CD4-positive, CD25-positive, alpha-beta regulatory T cell (primary cell): ENCODE results near the gene VEZT. TPM values are rescaled to one million over a fixed set of nuclear protein-coding genes. Genes with fewer than 3 reads are reported as not detected.
A peak's percentile ranks its signal among the peaks of the same experiment; 100 is the strongest.

ENCODE experiments used
- ATAC-seq, 2 donors: fragments of 150-1000 bp; cut with Tn5 transposase; one replicate each; pipeline ENCODE4 v1.10.0; 2021; ENCODE audit warnings: low read depth in 2 of 2, moderate number of reproducible peaks in 2 of 2, moderate library complexity in 1 of 2
- DNase-seq, 3 donors: peaks; one replicate each; pipeline versions ENCODE4 v3.0.0 to v3.0.0-alpha.2; 2012 to 2022; ENCODE audit warnings: mixed read lengths in 1 of 3
- H3K27ac ChIP-seq: one replicate; pipeline ENCODE4 v1.7.0; 2013; ENCODE audit warnings: mild to moderate bottlenecking, low read length; ENCODE audit not compliant: insufficient read depth, poor library complexity, severe bottlenecking
- H3K27me3 ChIP-seq: one replicate; pipeline ENCODE4 v1.7.0; 2013; ENCODE audit warnings: low read length; ENCODE audit not compliant: control insufficient read depth, insufficient read depth
- H3K36me3 ChIP-seq: one replicate; pipeline ENCODE4 v1.7.0; 2013; ENCODE audit warnings: mild to moderate bottlenecking, low read length, moderate library complexity; ENCODE audit not compliant: control insufficient read depth, insufficient read depth
- H3K4me1 ChIP-seq: 2 replicates; pipeline ENCODE4 v1.7.0; 2013; ENCODE audit warnings: mild to moderate bottlenecking, low read length; ENCODE audit not compliant: insufficient read depth, control insufficient read depth, poor library complexity, severe bottlenecking
- H3K4me3 ChIP-seq: one replicate; pipeline ENCODE4 v1.7.0; 2013; ENCODE audit warnings: low read depth, mild to moderate bottlenecking, low read length, moderate library complexity
- H3K9me3 ChIP-seq, 2 experiments: 1 replicate in 1 of 2; 2 replicates in 1 of 2; pipeline ENCODE4 v1.7.0; 2013; ENCODE audit warnings: low read length in 2 of 2, mild to moderate bottlenecking in 1 of 2, moderate library complexity in 1 of 2; ENCODE audit not compliant: control insufficient read depth in 2 of 2
- H3K27ac Mint-ChIP-seq, 3 donors: one replicate each; pipeline ENCODE4 v1.8.0; 2020 to 2022; ENCODE audit warnings: mild to moderate bottlenecking in 3 of 3, mixed read lengths in 3 of 3, moderate library complexity in 2 of 3
- H3K27me3 Mint-ChIP-seq: one replicate; pipeline ENCODE4 v1.8.0; 2022; ENCODE audit warnings: mild to moderate bottlenecking, mixed read lengths
- H3K36me3 Mint-ChIP-seq: one replicate; pipeline ENCODE4 v1.8.0; 2020; ENCODE audit warnings: mixed read lengths
- H3K4me1 Mint-ChIP-seq, 4 donors: one replicate each; pipeline ENCODE4 v1.8.0; 2020 to 2022; ENCODE audit warnings: mixed read lengths in 4 of 4, mild to moderate bottlenecking in 1 of 4
- H3K4me3 Mint-ChIP-seq, 4 donors: one replicate each; pipeline ENCODE4 v1.8.0; 2020 to 2022; ENCODE audit warnings: mild to moderate bottlenecking in 4 of 4, mixed read lengths in 4 of 4, moderate library complexity in 3 of 4
- H3K9me3 Mint-ChIP-seq, 7 donors: one replicate each; pipeline ENCODE4 v1.8.0; 2020 to 2022; ENCODE audit warnings: mixed read lengths in 7 of 7, mild to moderate bottlenecking in 3 of 7, moderate library complexity in 2 of 7
- polyA plus RNA-seq, 4 donors: library from polyadenylated mRNA; unstranded; fragments of 300-500 nt; fragmentation: Illumina TruSeq; gene quantifications; one replicate each; pipeline ENCODE4 v1.2.3, GENCODE V29; 2021
- total RNA-seq: library from RNA; stranded (reverse); gene quantifications from one replicate; pipeline ENCODE4 v1.2.3, GENCODE V29; 2022

The VEZT gene
- total RNA-seq (52.9 TPM), polyA plus RNA-seq (10 to 100 TPM; 21.9 to 29.6 (median 27.4) TPM)

- Histone ChIP-seq H3K27me3 (peaks cover 5% of the 10 kb centered on the region), H3K9me3 (no peaks in the 10 kb centered on the region), H3K4me1 (peaks cover 13% of the 10 kb centered on the region), H3K27ac (peak within 1 kb of the TSS; percentile 93), H3K4me3 (peak within 1 kb of the TSS; percentile 96), H3K36me3 (no peaks in the 10 kb centered on the region)
- ATAC-seq: peak; percentile 94 to 96
- Mint-ChIP-seq H3K4me1 (peaks cover 17 to 51% (median 38%) of the 10 kb centered on the region in 4 donors), H3K27ac (peak within 1 kb of the TSS; percentile 91 to 96 (median 96)), H3K36me3 (peaks cover 3% of the 10 kb centered on the region), H3K27me3 (peaks cover 31% of the 10 kb centered on the region), H3K4me3 (peak within 1 kb of the TSS; percentile 94 to 100 (median 98)), H3K9me3 (peaks cover 0 to 1% (median 0%) of the 10 kb centered on the region in 7 donors)
- DNase-seq: peak; percentile 97 to 99 (median 98)
These were observed at the start of gene VEZT, which contains the start of gene FGD6 for GRCh38 chr12:95217377-95218149. Gene VEZT, plus strand, starts transcription at chr12:95217807. Its CDS starts 44 bp downstream, at chr12:95217851. Gene FGD6, minus strand, starts transcription at chr12:95217467. Its CDS starts 227 bp downstream, at chr12:95217240.

GRCh38 chr12:95168746-95169145 lies 48.9 kb upstream of the VEZT start:
- Histone ChIP-seq H3K4me3 (no peak overlapping the region), H3K27me3 (no peaks in the 10 kb centered on the region), H3K36me3 (no peaks in the 10 kb centered on the region), H3K27ac (no peak overlapping the region), H3K4me1 (no peaks in the 10 kb centered on the region), H3K9me3 (no peaks in the 10 kb centered on the region)
- Mint-ChIP-seq H3K4me3 (no peak overlapping the region), H3K36me3 (no peaks in the 10 kb centered on the region), H3K4me1 (no peaks in the 10 kb centered on the region), H3K9me3 (no peaks in the 10 kb centered on the region), H3K27me3 (peaks cover 6% of the 10 kb centered on the region), H3K27ac (no peak overlapping the region)
- DNase-seq (no peak), ATAC-seq (no peak)

- Histone ChIP-seq H3K9me3 (no peaks in the 10 kb centered on the region), H3K27ac (no peak overlapping the region), H3K36me3 (no peaks in the 10 kb centered on the region), H3K4me3 (no peak overlapping the region), H3K27me3 (no peaks in the 10 kb centered on the region), H3K4me1 (no peaks in the 10 kb centered on the region)
- no peak overlapping the region for H3K27ac Mint-ChIP-seq
- H3K4me3 Mint-ChIP-seq: no peak overlapping the region
- DNase-seq (no peak), ATAC-seq (no peak)
- peaks cover 5% of the 10 kb centered on the region for H3K27me3 Mint-ChIP-seq
- H3K36me3 Mint-ChIP-seq: no peaks in the 10 kb centered on the region
- H3K4me1 Mint-ChIP-seq: no peaks in the 10 kb centered on the region
- no peaks in the 10 kb centered on the region for H3K9me3 Mint-ChIP-seq
These were observed 48.2 kb upstream of the VEZT start for GRCh38 chr12:95169368-95169767.

GRCh38 chr12:95173392-95174251 lies 44.0 kb upstream of the VEZT start:
- peaks cover 0 to 2% (median 0%) of the 10 kb centered on the region in 4 donors for H3K4me1 Mint-ChIP-seq
- H3K36me3 ChIP-seq: no peaks in the 10 kb centered on the region
- no peaks in the 10 kb centered on the region for H3K9me3 Mint-ChIP-seq
- no peaks in the 10 kb centered on the region for H3K9me3 ChIP-seq
- no peaks in the 10 kb centered on the region for H3K27me3 Mint-ChIP-seq
- ATAC-seq (no peak), DNase-seq (no peak)
- no peak overlapping the region for H3K4me3 ChIP-seq
- no peaks in the 10 kb centered on the region for H3K36me3 Mint-ChIP-seq
- H3K4me3 Mint-ChIP-seq: no peak overlapping the region
- no peak overlapping the region for H3K27ac ChIP-seq
- no peaks in the 10 kb centered on the region for H3K4me1 ChIP-seq
- no peak overlapping the region for H3K27ac Mint-ChIP-seq
- H3K27me3 ChIP-seq: no peaks in the 10 kb centered on the region

GRCh38 chr12:95177201-95177768 lies 40.3 kb upstream of the VEZT start:
- DNase-seq (no peak), ATAC-seq (no peak)
- no peak overlapping the region for H3K27ac ChIP-seq
- Mint-ChIP-seq H3K4me1 (peaks cover 0 to 2% (median 0%) of the 10 kb centered on the region in 4 donors), H3K36me3 (no peaks in the 10 kb centered on the region), H3K4me3 (no peak overlapping the region), H3K27ac (no peak overlapping the region), H3K9me3 (no peaks in the 10 kb centered on the region), H3K27me3 (no peaks in the 10 kb centered on the region)
- no peaks in the 10 kb centered on the region for H3K4me1 ChIP-seq
- H3K36me3 ChIP-seq: no peaks in the 10 kb centered on the region
- no peaks in the 10 kb centered on the region for H3K27me3 ChIP-seq
- no peak overlapping the region for H3K4me3 ChIP-seq
- no peaks in the 10 kb centered on the region for H3K9me3 ChIP-seq

- Mint-ChIP-seq H3K36me3 (no peaks in the 10 kb centered on the region), H3K4me3 (no peak overlapping the region), H3K4me1 (peaks cover 0 to 2% (median 0%) of the 10 kb centered on the region in 4 donors), H3K9me3 (no peaks in the 10 kb centered on the region), H3K27ac (peak overlapping the region in 1 of 3 donors; percentile 2), H3K27me3 (peaks cover 4% of the 10 kb centered on the region)
- Histone ChIP-seq H3K36me3 (no peaks in the 10 kb centered on the region), H3K9me3 (no peaks in the 10 kb centered on the region), H3K4me3 (no peak overlapping the region), H3K27me3 (no peaks in the 10 kb centered on the region), H3K4me1 (no peaks in the 10 kb centered on the region), H3K27ac (no peak overlapping the region)
- ATAC-seq (no peak), DNase-seq (no peak)
These were observed 39.5 kb upstream of the VEZT start for GRCh38 chr12:95178136-95178535.

- peaks cover 0 to 2% (median 0%) of the 10 kb centered on the region in 4 donors for H3K4me1 Mint-ChIP-seq
- no peak overlapping the region for H3K27ac Mint-ChIP-seq
- no peaks in the 10 kb centered on the region for H3K27me3 ChIP-seq
- H3K36me3 Mint-ChIP-seq: no peaks in the 10 kb centered on the region
- H3K27ac ChIP-seq: no peak overlapping the region
- H3K36me3 ChIP-seq: no peaks in the 10 kb centered on the region
- no peak overlapping the region for H3K4me3 Mint-ChIP-seq
- no peaks in the 10 kb centered on the region for H3K9me3 ChIP-seq
- H3K4me1 ChIP-seq: no peaks in the 10 kb centered on the region
- DNase-seq (no peak), ATAC-seq (no peak)
- peaks cover 4% of the 10 kb centered on the region for H3K27me3 Mint-ChIP-seq
- no peak overlapping the region for H3K4me3 ChIP-seq
- no peaks in the 10 kb centered on the region for H3K9me3 Mint-ChIP-seq
These were observed 38.6 kb upstream of the VEZT start for GRCh38 chr12:95179011-95179410.
